Endothelial cell of umbilical vein (primary cell): ENCODE results near the gene METTL1.

ENCODE experiments used
- EZH2 ChIP-seq: IDR thresholded peaks from 2 replicates; pipeline ENCODE4 v1.6.1; 2012; ENCODE audit warnings: borderline replicate concordance, low read depth, mild to moderate bottlenecking, moderate library complexity, low read length, inconsistent platforms; ENCODE audit not compliant: severe bottlenecking
- FOS ChIP-seq: IDR thresholded peaks from 2 replicates; pipeline ENCODE4 v1.6.1; 2011; ENCODE audit warnings: mild to moderate bottlenecking, low read length, moderate library complexity, borderline replicate concordance; ENCODE audit not compliant: insufficient read depth
- GATA2 ChIP-seq: IDR thresholded peaks from 2 replicates; pipeline ENCODE4 v1.7.0; 2011; ENCODE audit warnings: low read depth, mild to moderate bottlenecking, moderate library complexity, mixed read lengths, low read length; ENCODE audit not compliant: insufficient read length, insufficient read depth
- JUN ChIP-seq: IDR thresholded peaks from 2 replicates; pipeline ENCODE4 v1.6.1; 2011; ENCODE audit warnings: borderline replicate concordance, low read depth; ENCODE audit not compliant: insufficient read length, insufficient read depth
- POLR2A ChIP-seq: IDR thresholded peaks from 2 replicates; pipeline ENCODE4 v1.6.1; 2012; ENCODE audit warnings: low read depth, mild to moderate bottlenecking, control low read depth, low read length
- POLR2AphosphoS5 ChIP-seq: IDR thresholded peaks from 2 replicates; pipeline ENCODE4 v1.6.1; 2012; ENCODE audit warnings: low read depth, mild to moderate bottlenecking, control low read depth, low read length, moderate library complexity; ENCODE audit not compliant: insufficient read depth
- TF ChIP-seq, protein P1 (sequence below), 2 donors: IDR thresholded peaks; 1 replicate in 1 of 2; 2 replicates in 1 of 2; pipeline ENCODE4 v1.5.1; 2011; ENCODE audit warnings: low read length in 2 of 2, mild to moderate bottlenecking in 2 of 2, moderate library complexity in 2 of 2, control low read depth in 1 of 2, inconsistent platforms in 1 of 2, low read depth in 1 of 2; ENCODE audit not compliant: insufficient read depth in 1 of 2; ENCODE audit errors: extremely low read depth in 1 of 2
- TF ChIP-seq, protein P2 (sequence below): IDR thresholded peaks from 2 replicates; pipeline ENCODE4 v1.6.1; 2011; ENCODE audit not compliant: insufficient read depth, insufficient read length

- TF ChIP-seq, protein P1, sequence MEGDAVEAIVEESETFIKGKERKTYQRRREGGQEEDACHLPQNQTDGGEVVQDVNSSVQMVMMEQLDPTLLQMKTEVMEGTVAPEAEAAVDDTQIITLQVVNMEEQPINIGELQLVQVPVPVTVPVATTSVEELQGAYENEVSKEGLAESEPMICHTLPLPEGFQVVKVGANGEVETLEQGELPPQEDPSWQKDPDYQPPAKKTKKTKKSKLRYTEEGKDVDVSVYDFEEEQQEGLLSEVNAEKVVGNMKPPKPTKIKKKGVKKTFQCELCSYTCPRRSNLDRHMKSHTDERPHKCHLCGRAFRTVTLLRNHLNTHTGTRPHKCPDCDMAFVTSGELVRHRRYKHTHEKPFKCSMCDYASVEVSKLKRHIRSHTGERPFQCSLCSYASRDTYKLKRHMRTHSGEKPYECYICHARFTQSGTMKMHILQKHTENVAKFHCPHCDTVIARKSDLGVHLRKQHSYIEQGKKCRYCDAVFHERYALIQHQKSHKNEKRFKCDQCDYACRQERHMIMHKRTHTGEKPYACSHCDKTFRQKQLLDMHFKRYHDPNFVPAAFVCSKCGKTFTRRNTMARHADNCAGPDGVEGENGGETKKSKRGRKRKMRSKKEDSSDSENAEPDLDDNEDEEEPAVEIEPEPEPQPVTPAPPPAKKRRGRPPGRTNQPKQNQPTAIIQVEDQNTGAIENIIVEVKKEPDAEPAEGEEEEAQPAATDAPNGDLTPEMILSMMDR (IDR thresholded peaks at IDR 0.05; ENCODE audit: extremely low read depth in 1 of 2, insufficient read depth in 1 of 2, low read depth in 1 of 2, low read length in 2 of 2): no peak
- no peak for TF ChIP-seq FOS
- TF ChIP-seq GATA2: no peak
- TF ChIP-seq, protein P2, sequence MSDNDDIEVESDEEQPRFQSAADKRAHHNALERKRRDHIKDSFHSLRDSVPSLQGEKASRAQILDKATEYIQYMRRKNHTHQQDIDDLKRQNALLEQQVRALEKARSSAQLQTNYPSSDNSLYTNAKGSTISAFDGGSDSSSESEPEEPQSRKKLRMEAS: no peak
- TF ChIP-seq EZH2: no peak
- TF ChIP-seq POLR2AphosphoS5: no peak
- TF ChIP-seq POLR2A: no peak
- TF ChIP-seq JUN: no peak
Observed at GRCh38 chr12:57753756-57754337, 18.1 kb downstream of the METTL1 start.
